Left ventricle myocardium inferior (tissue), 1 donor: ENCODE data around the gene TANC1. TPM values are rescaled to one million over a fixed set of nuclear protein-coding genes. Genes with fewer than 3 reads are reported as not detected.

Experiments
- DNase-seq: peaks from one replicate; pipeline ENCODE4 v3.0.0-alpha.2; 2020
- H3K27ac ChIP-seq: fragments of 200-600 bp; replicated peaks from 2 replicates; pipeline ENCODE4 v1.8.0; 2021
- H3K27me3 ChIP-seq: fragments of 200-600 bp; 2 replicates; pipeline ENCODE4 v1.8.0; 2021; ENCODE audit warnings: low read depth
- H3K36me3 ChIP-seq: fragments of 200-600 bp; 2 replicates; pipeline ENCODE4 v1.8.0; 2021
- H3K4me1 ChIP-seq: fragments of 200-600 bp; 2 replicates; pipeline ENCODE4 v1.8.0; 2021
- H3K4me3 ChIP-seq: fragments of 200-600 bp; 2 replicates; pipeline ENCODE4 v1.8.0; 2021; ENCODE audit warnings: mild to moderate bottlenecking, moderate library complexity
- H3K9me3 ChIP-seq: fragments of 200-600 bp; replicated peaks from 2 replicates; pipeline ENCODE4 v1.8.0; 2021
- intact Hi-C: fragments of 100-400 bp; cut with micrococcal nuclease; formaldehyde crosslinking; loops from one replicate; pipeline ENCODE4 v1.11.0; 2022
- total RNA-seq: library from RNA; stranded (reverse); fragmentation: NEBNext Ultra II Directional; extraction: Animal tissue kit (Norgen Biotek cat#: 25700); gene quantifications from one replicate; pipeline ENCODE4 v1.2.1, GENCODE V29; 2021
- TF ChIP-seq, protein P1 (sequence below): fragments of 200-600 bp; IDR thresholded peaks from 2 replicates; pipeline ENCODE4 v1.8.0; 2021; ENCODE audit warnings: antibody characterized with exemption, mild to moderate bottlenecking, borderline replicate concordance
- donor health status: DM: no; HTN: yes; CAD: no; lungs with severe emphysema.

The TANC1 gene
- total RNA-seq, 1 donor from 2014 or later = 59.7 TPM

DNA sequence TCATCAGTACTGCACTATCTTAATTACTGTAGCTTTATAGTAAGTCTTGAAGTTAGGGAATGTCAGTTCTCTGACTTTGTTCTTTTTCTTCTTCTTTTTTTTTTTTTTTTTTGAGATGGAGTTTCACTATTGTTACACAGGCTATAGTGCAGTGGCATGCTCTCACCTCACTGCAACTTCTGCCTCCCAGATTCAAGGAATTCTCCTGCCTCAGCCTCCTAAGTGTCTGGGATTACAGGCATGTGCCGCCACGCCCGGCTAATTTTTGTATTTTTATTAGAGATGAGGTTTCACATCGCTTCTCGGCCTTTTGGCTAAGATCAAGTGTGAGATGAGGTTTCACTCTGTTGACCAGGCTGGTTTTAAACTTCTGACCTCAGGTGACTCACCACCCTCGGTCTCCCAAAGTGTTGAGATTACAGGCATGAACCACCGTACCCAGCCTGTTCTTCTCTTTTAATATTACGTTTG lies 41.9 kb upstream of the TANC1 start:
- Histone ChIP-seq H3K4me1 (no peaks in the 10 kb centered on the region), H3K4me3 (no peak overlapping the region), H3K27me3 (no peaks in the 10 kb centered on the region), H3K27ac (no peak overlapping the region), H3K9me3 (peaks cover 15% of the 10 kb centered on the region), H3K36me3 (no peaks in the 10 kb centered on the region)
- no peak for DNase-seq
- TF ChIP-seq, protein P1, sequence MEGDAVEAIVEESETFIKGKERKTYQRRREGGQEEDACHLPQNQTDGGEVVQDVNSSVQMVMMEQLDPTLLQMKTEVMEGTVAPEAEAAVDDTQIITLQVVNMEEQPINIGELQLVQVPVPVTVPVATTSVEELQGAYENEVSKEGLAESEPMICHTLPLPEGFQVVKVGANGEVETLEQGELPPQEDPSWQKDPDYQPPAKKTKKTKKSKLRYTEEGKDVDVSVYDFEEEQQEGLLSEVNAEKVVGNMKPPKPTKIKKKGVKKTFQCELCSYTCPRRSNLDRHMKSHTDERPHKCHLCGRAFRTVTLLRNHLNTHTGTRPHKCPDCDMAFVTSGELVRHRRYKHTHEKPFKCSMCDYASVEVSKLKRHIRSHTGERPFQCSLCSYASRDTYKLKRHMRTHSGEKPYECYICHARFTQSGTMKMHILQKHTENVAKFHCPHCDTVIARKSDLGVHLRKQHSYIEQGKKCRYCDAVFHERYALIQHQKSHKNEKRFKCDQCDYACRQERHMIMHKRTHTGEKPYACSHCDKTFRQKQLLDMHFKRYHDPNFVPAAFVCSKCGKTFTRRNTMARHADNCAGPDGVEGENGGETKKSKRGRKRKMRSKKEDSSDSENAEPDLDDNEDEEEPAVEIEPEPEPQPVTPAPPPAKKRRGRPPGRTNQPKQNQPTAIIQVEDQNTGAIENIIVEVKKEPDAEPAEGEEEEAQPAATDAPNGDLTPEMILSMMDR = no peak
- intact Hi-C loops = no loop called here

DNA sequence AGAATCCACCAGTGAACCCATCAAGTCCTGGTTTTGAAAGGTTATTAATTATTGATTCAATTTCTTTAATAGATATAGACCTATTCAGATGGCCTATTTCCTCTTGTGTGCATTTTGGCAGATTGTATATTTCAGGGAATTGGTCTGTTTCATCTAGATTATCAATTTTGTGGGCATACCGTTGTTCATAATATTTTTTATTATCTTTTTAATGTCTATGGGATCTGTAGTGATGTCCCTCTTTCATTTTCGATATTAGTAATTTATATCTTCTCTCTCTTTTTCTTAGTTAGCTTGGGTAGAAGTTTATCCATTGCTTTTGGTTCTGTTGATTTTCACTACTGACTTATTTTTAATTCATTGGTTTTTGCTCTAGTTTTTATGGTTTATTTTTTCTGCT lies 39.9 kb upstream of the TANC1 start:
- intact Hi-C loops = no loop called here
- H3K4me1 ChIP-seq = no peaks in the 10 kb centered on the region
- TF ChIP-seq, protein P1 = no peak
- no peak for DNase-seq
- no peak overlapping the region for H3K27ac ChIP-seq
- H3K9me3 ChIP-seq = peaks cover 15% of the 10 kb centered on the region
- H3K36me3 ChIP-seq = no peaks in the 10 kb centered on the region
- no peaks in the 10 kb centered on the region for H3K27me3 ChIP-seq
- no peak overlapping the region for H3K4me3 ChIP-seq

- H3K9me3 ChIP-seq = peaks cover 15% of the 10 kb centered on the region
- no peaks in the 10 kb centered on the region for H3K36me3 ChIP-seq
- H3K27ac ChIP-seq = no peak overlapping the region
- H3K27me3 ChIP-seq = no peaks in the 10 kb centered on the region
- H3K4me3 ChIP-seq = no peak overlapping the region
- intact Hi-C loops = no loop called here
- TF ChIP-seq, protein P1 = no peak
- H3K4me1 ChIP-seq = no peaks in the 10 kb centered on the region
- no peak for DNase-seq
These were observed 39.5 kb upstream of the TANC1 start for GRCh38 chr2:158928965-158929364.

- no peak for DNase-seq
- Histone ChIP-seq H3K4me3 (no peak overlapping the region), H3K9me3 (peaks cover 15% of the 10 kb centered on the region), H3K36me3 (no peaks in the 10 kb centered on the region), H3K4me1 (peaks cover 6% of the 10 kb centered on the region), H3K27ac (no peak overlapping the region), H3K27me3 (no peaks in the 10 kb centered on the region)
- intact Hi-C loops = no loop called here
- TF ChIP-seq, protein P1 = no peak
These were observed 36.9 kb upstream of the TANC1 start for GRCh38 chr2:158931572-158931971.

GRCh38 chr2:158932131-158932645 lies 36.3 kb upstream of the TANC1 start:
- no peaks in the 10 kb centered on the region for H3K36me3 ChIP-seq
- DNase-seq = no peak
- TF ChIP-seq, protein P1 = no peak
- no peaks in the 10 kb centered on the region for H3K27me3 ChIP-seq
- H3K9me3 ChIP-seq = peaks cover 15% of the 10 kb centered on the region
- intact Hi-C loops = no loop called here
- H3K4me3 ChIP-seq = no peak overlapping the region
- peaks cover 12% of the 10 kb centered on the region for H3K4me1 ChIP-seq
- H3K27ac ChIP-seq = no peak overlapping the region

DNA sequence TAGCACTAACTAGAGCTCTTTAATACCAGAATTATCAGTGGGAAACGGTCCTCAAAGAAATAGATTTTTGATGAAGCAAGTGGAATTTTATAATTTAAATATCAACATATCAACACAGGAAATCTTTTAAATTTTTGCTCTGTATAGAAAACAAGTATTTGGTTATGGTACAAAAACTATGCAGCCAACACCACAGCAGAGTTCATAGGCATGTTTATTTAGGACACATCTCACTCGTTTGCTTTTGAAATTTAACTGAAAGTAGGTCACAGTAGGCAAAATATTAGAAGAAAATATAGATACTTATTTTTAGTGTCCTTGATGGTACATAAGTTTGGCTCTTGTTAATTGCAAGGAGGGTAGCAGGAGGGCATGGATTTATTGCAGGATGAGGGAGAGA lies 34.3 kb upstream of the TANC1 start:
- H3K4me3 ChIP-seq = no peak overlapping the region
- H3K27me3 ChIP-seq = no peaks in the 10 kb centered on the region
- H3K4me1 ChIP-seq = peaks cover 16% of the 10 kb centered on the region
- peaks cover 7% of the 10 kb centered on the region for H3K9me3 ChIP-seq
- intact Hi-C loops = no loop called here
- H3K27ac ChIP-seq = no peak overlapping the region
- DNase-seq = no peak
- no peaks in the 10 kb centered on the region for H3K36me3 ChIP-seq
- TF ChIP-seq, protein P1 = no peak
